Epithelial cell of proximal tubule (primary cell): ENCODE measurements around the gene HK1. TPM values are rescaled to one million over a fixed set of nuclear protein-coding genes. Genes with fewer than 3 reads are reported as not detected.

ENCODE experiments used
- DNase-seq: peaks from one replicate; pipeline ENCODE4 v3.0.0-alpha.2; 2011; ENCODE audit warnings: low read depth
- H3K4me3 ChIP-seq: 2 replicates; pipeline ENCODE4 v1.5.1; 2011; ENCODE audit warnings: low read depth, mild to moderate bottlenecking, low read length
- total RNA-seq: library from RNA; depleted of rRNA; stranded (reverse); fragments of >200 nt; gene quantifications from 2 replicates; pipeline ENCODE4 v1.2.3, GENCODE V29; 2015
- TF ChIP-seq, protein P1 (sequence below): conservative IDR thresholded peaks from 2 replicates; pipeline ENCODE4 v1.5.1; 2012; ENCODE audit warnings: low read depth, mild to moderate bottlenecking, low read length

Gene HK1
- total RNA-seq, 1 donor from 2014 or later: 84.4 TPM

DNA sequence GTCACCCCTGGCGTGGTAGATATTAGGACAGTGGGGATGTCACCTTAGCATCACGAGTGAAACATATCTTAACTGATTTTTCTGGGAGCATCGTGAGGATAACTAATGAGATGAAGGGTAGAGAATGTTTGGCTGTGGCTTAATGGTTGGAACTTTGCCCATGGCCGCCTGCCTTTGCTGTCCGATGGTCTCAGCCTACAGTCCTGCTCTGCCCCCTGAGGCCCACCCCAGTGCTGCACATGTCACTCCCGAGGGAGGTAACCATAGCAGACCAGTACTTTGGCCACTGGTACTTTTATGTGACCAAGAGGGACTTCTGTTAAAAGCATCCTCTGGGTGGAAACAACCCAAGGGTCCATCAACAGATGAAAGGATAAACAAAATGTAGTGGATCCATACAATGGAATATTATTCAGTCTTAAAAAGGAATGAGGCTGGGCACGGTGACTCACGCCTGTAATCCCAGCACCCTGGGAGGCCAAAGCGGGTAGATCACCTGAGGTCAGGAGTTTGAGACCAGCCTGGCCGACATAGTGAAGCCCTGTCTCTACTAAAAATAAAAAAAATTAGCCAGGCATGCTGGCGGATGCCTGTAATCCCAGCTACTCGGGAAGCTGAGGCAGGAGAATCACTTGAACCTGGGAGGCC is 80.0 kb downstream of the HK1 start:
- H3K4me3 ChIP-seq: no peak overlapping the region
- TF ChIP-seq, protein P1, sequence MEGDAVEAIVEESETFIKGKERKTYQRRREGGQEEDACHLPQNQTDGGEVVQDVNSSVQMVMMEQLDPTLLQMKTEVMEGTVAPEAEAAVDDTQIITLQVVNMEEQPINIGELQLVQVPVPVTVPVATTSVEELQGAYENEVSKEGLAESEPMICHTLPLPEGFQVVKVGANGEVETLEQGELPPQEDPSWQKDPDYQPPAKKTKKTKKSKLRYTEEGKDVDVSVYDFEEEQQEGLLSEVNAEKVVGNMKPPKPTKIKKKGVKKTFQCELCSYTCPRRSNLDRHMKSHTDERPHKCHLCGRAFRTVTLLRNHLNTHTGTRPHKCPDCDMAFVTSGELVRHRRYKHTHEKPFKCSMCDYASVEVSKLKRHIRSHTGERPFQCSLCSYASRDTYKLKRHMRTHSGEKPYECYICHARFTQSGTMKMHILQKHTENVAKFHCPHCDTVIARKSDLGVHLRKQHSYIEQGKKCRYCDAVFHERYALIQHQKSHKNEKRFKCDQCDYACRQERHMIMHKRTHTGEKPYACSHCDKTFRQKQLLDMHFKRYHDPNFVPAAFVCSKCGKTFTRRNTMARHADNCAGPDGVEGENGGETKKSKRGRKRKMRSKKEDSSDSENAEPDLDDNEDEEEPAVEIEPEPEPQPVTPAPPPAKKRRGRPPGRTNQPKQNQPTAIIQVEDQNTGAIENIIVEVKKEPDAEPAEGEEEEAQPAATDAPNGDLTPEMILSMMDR: no peak
- no peak for DNase-seq

DNA sequence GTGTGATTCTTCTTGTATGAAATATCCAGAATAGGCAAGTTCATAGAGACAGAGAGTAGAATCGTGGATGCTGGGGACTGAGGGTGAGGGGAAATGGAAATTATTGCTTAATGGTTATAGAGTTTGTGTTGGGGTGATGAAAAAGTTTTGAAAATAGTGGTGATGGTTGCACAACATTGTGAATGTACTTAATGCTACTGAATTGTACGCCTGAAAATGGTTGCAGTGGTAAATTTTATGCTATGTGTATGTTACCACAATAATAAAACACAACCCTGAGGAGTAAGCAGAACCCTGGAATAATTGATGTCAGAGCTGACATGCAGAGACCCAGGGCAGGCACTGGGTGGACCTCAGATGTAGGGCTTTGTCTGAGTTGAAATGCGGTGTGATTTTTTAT is 80.9 kb downstream of the HK1 start:
- TF ChIP-seq, protein P1: no peak
- DNase-seq: no peak
- no peak overlapping the region for H3K4me3 ChIP-seq

DNA sequence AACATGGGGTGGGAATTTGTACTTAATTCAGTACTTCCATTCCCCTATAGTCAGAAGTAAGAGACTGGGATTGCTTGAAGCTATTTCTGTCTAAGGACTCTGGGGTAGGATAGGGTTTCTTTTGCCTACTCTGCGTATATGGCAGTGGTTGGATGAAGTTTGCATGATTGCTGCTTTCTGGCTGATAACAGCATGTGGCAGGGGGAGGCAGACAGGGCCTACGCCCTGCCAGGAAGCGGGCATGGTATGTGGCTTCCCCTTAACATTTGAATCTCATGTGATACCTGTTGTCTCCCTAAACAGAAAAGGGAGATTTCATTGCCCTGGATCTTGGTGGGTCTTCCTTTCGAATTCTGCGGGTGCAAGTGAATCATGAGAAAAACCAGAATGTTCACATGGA is 81.3 kb downstream of the HK1 start:
- no peak for DNase-seq
- TF ChIP-seq, protein P1: no peak
- no peak overlapping the region for H3K4me3 ChIP-seq

DNA sequence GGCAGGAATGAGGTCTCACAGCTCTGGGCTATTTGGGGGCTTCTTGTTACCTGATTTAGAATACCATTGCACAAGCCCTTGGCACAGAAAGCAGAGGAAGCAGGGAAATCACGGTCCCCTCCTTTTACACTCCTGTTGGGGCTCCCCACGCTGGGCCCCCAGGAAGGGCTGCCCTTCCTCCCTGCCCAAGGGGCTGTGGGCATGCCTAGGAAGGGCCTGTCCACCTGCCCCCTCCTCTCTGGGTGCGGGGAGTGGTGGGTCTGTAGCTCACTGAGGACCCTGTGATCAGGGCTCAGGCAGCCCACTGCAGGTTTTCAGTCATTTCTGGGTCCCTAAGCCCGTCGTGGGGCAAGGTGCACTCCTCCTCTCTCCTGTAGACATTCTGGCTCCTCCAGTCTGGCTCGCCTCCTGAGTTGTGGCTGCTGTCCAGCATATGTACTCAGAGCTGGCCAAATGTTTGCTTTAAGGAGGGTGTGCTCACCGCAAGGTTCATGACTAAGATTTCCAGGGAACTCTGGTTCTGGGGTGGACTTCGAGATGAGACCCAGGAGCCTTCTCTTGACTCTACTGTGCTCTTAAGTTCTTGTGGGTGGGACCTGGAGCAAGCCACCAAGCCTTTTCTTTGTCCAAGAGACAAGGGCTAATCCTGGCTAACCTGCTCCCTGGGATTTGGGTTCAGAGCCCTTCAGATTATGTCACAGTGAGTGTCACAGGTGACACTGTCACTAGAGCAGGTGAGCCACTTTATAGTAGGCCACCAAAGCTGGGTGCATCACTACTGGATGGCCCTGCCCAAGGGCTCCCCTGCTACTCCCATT is 82.4 kb downstream of the HK1 start:
- no peak for DNase-seq
- TF ChIP-seq, protein P1: no peak
- no peak overlapping the region for H3K4me3 ChIP-seq

DNA sequence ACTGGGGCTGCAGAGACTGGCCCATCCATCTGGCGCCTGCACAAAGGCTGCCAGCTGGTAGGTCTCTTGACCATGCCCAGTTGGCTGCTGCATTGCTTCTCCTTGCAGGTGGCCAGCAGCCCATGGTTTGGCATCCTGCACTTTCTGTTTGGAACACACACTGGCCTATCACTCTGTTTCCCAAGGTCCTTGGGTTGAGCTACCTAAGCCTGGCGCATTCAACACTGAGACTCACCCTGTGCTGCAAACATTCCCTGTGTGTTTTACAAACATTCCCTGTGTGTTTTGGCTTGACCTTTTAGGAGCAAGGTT is 83.0 kb downstream of the HK1 start:
- no peak for DNase-seq
- H3K4me3 ChIP-seq: no peak overlapping the region
- TF ChIP-seq, protein P1: no peak

DNA sequence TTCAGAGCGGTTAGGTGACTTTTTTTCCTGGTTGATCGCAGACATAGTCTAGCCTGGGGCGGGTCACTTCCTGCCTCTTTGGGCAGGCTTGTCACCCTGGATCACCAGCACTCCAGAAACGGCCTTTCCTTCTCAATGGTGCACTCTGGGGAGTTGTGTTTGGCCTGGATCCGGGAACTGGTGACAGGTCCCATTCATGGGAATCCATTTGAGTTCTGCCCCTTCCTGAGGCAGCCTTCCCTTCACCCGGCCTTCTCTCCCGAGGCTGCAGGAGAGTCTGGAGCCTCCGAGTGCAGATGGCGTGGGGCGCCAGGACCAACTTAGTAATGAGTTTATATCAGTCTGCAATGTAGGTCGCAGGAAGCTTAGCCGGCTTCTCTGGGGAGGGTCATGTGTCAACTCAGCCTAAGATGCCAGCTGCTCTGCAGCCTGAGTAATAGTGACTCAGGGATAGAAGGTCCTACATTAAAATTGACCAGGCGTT is 84.2 kb downstream of the HK1 start:
- H3K4me3 ChIP-seq: no peak overlapping the region
- TF ChIP-seq, protein P1: no peak
- no peak for DNase-seq
